ENCODE results near the gene DOHH. TPM values are rescaled to one million over a fixed set of nuclear protein-coding genes. Genes with fewer than 3 reads are reported as not detected.

The DOHH gene
- total RNA-seq, 1 donor: 10.4 TPM

GRCh38 chr19:3507371-3508120, 7.1 kb upstream of the DOHH start:
- H3K4me3 ChIP-seq (ENCODE audit: low read depth, low read length): peak overlapping the region; percentile 88
- TF ChIP-seq CTCF (IDR thresholded peaks at IDR 0.05; ENCODE audit: insufficient read depth, low read depth, low read length): no peak
- peak; percentile 5 for DNase-seq (ENCODE audit: low read depth)

- H3K4me3 ChIP-seq (ENCODE audit: low read depth, low read length): peak overlapping the region; percentile 88
- TF ChIP-seq CTCF (IDR thresholded peaks at IDR 0.05; ENCODE audit: insufficient read depth, low read depth, low read length): no peak
- DNase-seq (ENCODE audit: low read depth): no peak
Measured at GRCh38 chr19:3506384-3507340, 6.2 kb upstream of the DOHH start.

GRCh38 chr19:3505598-3506383, 5.3 kb upstream of the DOHH start, which contains the start of gene FZR1:
Gene FZR1, plus strand, starts transcription at chr19:3506311. Its CDS starts 16,679 bp downstream, at chr19:3522990.
- TF ChIP-seq CTCF (IDR thresholded peaks at IDR 0.05; ENCODE audit: insufficient read depth, low read depth, low read length): no peak
- peak within 1 kb of the TSS; percentile 88 for H3K4me3 ChIP-seq (ENCODE audit: low read depth, low read length)
- peak; percentile 99 for DNase-seq (ENCODE audit: low read depth)

- H3K4me3 ChIP-seq (ENCODE audit: low read depth, low read length): no peak overlapping the region
- peak; percentile 90 for DNase-seq (ENCODE audit: low read depth)
- no peak for TF ChIP-seq CTCF (IDR thresholded peaks at IDR 0.05; ENCODE audit: insufficient read depth, low read depth, low read length)
Measured at GRCh38 chr19:3504735-3505134, 4.3 kb upstream of the DOHH start.

- DNase-seq (ENCODE audit: low read depth): peak; percentile 94
- TF ChIP-seq CTCF (IDR thresholded peaks at IDR 0.05; ENCODE audit: insufficient read depth, low read depth, low read length): no peak
Measured at GRCh38 chr19:3503036-3503572, 2.6 kb upstream of the DOHH start.

GRCh38 chr19:3501780-3502179, 1.3 kb upstream of the DOHH start:
- no peak overlapping the region for H3K4me3 ChIP-seq (ENCODE audit: low read depth, low read length)
- no peak for DNase-seq (ENCODE audit: low read depth)
- TF ChIP-seq CTCF (IDR thresholded peaks at IDR 0.05; ENCODE audit: insufficient read depth, low read depth, low read length): no peak

More at GRCh38 chr19:3503036-3503572, 2.6 kb upstream of the DOHH start:
- H3K4me3 ChIP-seq (ENCODE audit: low read depth, low read length): no peak overlapping the region
